GM11168 (cell line): Measurements from ENCODE around the gene XRCC1.
"Not testable (repeated sequence)": the region's sequence is repeated elsewhere in the genome, so short reads cannot be mapped to it uniquely, and the experiment has no call there.

Experiments used
- in situ Hi-C: fragments of 300-500 bp; cut with MboI; formaldehyde crosslinking; loops from one replicate; pipeline ENCODE4 v1.12.0; 2022; ENCODE audit warnings: low sequenced_read_pairs; ENCODE audit not compliant: unreplicated experiment

Gene XRCC1

GRCh38 chr19:43548706-43549105 lies 26.6 kb downstream of the XRCC1 start:
- in situ Hi-C loops: no loop called here

- in situ Hi-C loops: not testable (repeated sequence)
These were observed 27.4 kb downstream of the XRCC1 start for GRCh38 chr19:43547926-43548325.

GRCh38 chr19:43546581-43546980 lies 28.7 kb downstream of the XRCC1 start:
- in situ Hi-C loops: no loop called here

- in situ Hi-C loops: no loop called here
These were observed 29.3 kb downstream of the XRCC1 start for GRCh38 chr19:43545981-43546380.

GRCh38 chr19:43545276-43545675 lies 30.1 kb downstream of the XRCC1 start:
- in situ Hi-C loops: no loop called here

- in situ Hi-C loops: no loop called here
These were observed 31.2 kb downstream of the XRCC1 start for GRCh38 chr19:43544077-43544476.

GRCh38 chr19:43541920-43542650 lies 33.2 kb downstream of the XRCC1 start:
- in situ Hi-C loops: no loop called here

GRCh38 chr19:43540381-43540780 lies 34.9 kb downstream of the XRCC1 start:
- in situ Hi-C loops: no loop called here

- in situ Hi-C loops: no loop called here
These were observed 36.4 kb downstream of the XRCC1 start for GRCh38 chr19:43538922-43539321.

GRCh38 chr19:43534816-43535761 lies 40.2 kb downstream of the XRCC1 start:
- in situ Hi-C loops: no loop called here

- in situ Hi-C loops: no loop called here
These were observed 41.0 kb downstream of the XRCC1 start for GRCh38 chr19:43534305-43534815.

- in situ Hi-C loops: no loop called here
These were observed 41.6 kb downstream of the XRCC1 start for GRCh38 chr19:43533546-43534304.

- in situ Hi-C loops: no loop called here
These were observed 42.3 kb downstream of the XRCC1 start, which contains the start of gene ZNF575 for GRCh38 chr19:43532962-43533545. Gene ZNF575, plus strand, starts transcription at chr19:43533188. Its CDS starts 1,235 bp downstream, at chr19:43534423.

GRCh38 chr19:43532571-43532961 lies 42.8 kb downstream of the XRCC1 start:
- in situ Hi-C loops: no loop called here

GRCh38 chr19:43527860-43528622 lies 47.3 kb downstream of the XRCC1 start:
- in situ Hi-C loops: no loop called here

- in situ Hi-C loops: no loop called here
These were observed 48.2 kb downstream of the XRCC1 start, which contains the start of gene ETHE1 for GRCh38 chr19:43526884-43527859. Gene ETHE1, minus strand, starts transcription at chr19:43527201. Its CDS starts 24 bp downstream, at chr19:43527177.

GRCh38 chr19:43525836-43526771 lies 49.2 kb downstream of the XRCC1 start:
- in situ Hi-C loops: no loop called here
